ENCODE results near the gene MSN. TPM values are rescaled to one million over a fixed set of nuclear protein-coding genes. Genes with fewer than 3 reads are reported as not detected.
"Not testable (repeated sequence)": the region's sequence is repeated elsewhere in the genome, so short reads cannot be mapped to it uniquely, and the experiment has no call there.

Gene MSN
- total RNA-seq = 100 to 1,000 TPM; 166 to 412 (median 274) TPM

GRCh38 chrX:65667503-65668376, at the start of gene MSN:
MSN (plus strand) TSS chrX:65667654; CDS start chrX:65667842, 188 bp downstream.
- DNase-seq (ENCODE audit: low spot score) = no peak
- ATAC-seq (ENCODE audit: low FRiP score) = peak; percentile 72
- TF ChIP-seq, protein P1, sequence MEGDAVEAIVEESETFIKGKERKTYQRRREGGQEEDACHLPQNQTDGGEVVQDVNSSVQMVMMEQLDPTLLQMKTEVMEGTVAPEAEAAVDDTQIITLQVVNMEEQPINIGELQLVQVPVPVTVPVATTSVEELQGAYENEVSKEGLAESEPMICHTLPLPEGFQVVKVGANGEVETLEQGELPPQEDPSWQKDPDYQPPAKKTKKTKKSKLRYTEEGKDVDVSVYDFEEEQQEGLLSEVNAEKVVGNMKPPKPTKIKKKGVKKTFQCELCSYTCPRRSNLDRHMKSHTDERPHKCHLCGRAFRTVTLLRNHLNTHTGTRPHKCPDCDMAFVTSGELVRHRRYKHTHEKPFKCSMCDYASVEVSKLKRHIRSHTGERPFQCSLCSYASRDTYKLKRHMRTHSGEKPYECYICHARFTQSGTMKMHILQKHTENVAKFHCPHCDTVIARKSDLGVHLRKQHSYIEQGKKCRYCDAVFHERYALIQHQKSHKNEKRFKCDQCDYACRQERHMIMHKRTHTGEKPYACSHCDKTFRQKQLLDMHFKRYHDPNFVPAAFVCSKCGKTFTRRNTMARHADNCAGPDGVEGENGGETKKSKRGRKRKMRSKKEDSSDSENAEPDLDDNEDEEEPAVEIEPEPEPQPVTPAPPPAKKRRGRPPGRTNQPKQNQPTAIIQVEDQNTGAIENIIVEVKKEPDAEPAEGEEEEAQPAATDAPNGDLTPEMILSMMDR (IDR thresholded peaks at IDR 0.05) = no peak

DNA sequence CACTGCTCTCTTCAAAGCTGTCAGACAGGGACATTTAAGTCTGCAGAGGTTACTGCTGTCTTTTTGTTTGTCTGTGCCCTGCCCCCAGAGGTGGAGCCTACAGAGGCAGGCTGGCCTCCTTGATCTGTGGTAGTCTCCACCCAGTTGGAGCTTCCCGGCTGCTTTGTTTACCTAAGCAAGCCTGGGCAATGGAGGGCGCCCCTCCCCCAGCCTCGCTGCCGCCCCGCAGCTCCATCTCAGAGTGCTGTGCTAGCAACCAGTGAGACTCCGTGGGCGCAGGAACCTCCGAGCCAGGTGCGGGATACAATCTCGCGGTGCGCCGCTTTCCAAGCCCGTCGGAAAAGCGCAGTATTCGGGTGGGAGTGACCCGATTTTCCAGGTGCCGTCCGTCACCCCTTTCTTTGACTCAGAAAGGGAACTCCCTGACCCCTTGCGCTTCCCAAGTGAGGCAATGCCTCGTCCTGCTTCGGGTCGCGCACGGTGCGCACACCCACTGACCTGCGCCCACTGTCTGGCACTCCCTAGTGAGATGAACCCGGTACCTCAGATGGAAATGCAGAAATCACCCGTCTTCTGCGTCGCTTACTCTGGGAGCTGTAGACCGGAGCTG, 47.3 kb upstream of the MSN start:
- DNase-seq (ENCODE audit: low spot score); ATAC-seq (ENCODE audit: low FRiP score): not testable (repeated sequence)

- ATAC-seq (ENCODE audit: low FRiP score) = no peak
- no peak for DNase-seq (ENCODE audit: low spot score)
- TF ChIP-seq, protein P1 (IDR thresholded peaks at IDR 0.05) = no peak
Observed at GRCh38 chrX:65630771-65631170, 36.7 kb upstream of the MSN start.

DNA sequence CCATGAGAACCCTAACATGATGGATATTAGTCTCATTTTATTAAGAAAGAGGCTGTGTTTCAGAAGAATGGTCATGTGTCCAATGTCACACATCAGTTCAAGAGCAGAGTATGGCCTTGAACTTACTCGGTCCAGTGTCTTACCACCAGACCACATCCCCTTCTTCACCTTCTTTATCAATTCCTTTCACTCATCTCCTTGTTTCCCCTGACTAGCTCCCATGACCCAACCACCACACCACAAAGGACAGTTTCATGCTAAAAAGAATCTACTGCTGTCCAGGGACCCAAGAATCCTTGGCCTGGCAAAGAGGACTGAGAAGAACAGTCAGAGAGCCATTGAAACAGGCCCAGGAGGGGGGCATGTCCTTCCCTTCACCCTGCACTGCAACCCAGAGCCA, 33.6 kb upstream of the MSN start:
- DNase-seq (ENCODE audit: low spot score) = no peak
- TF ChIP-seq, protein P1 (IDR thresholded peaks at IDR 0.05) = no peak

DNA sequence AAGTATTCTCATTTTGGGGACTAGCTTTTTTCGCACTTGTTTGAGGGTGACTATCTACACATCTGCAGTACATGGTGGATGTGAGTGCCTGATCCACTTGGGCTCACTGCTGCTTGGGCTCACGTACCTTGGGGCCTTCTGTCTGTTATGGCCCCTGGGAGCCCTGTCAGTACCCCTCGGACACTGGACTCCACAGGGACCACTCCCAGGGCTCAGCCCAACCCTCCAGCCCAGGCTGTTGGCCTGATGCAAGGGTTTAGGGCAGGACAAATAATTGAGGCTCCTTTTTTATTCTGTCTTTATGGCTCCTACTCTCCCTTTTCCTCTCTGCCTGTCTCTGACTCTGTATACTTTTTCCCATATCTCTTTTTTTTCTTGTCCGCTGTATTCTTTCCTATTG, 32.7 kb upstream of the MSN start:
- TF ChIP-seq, protein P1 (IDR thresholded peaks at IDR 0.05) = no peak
- DNase-seq (ENCODE audit: low spot score) = no peak
- no peak for ATAC-seq (ENCODE audit: low FRiP score)

More for the DNA sequence above, 33.6 kb upstream of the MSN start:
- ATAC-seq (ENCODE audit: low FRiP score) = no peak

DNA sequence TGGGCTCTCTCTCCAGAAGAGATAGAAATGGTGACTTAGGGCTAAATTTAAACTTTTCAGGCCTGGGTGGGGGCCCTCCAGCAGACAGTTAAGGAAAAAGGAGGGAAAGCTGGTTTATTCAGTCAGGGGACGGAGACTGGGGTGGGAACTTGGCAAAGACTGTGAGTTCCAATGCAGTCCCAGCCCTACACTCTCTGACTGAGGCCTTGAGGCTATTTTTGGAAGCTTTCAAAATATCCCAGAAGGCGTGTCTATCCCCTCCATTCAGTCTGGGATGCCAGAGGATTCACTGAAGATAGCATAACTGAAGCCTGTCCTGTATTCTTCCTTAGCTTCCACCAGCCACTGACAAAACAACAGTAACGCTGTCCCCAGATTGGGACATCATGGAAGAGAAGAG, 32.1 kb upstream of the MSN start:
- DNase-seq (ENCODE audit: low spot score) (no peak), ATAC-seq (ENCODE audit: low FRiP score) (no peak)
- TF ChIP-seq, protein P1 (IDR thresholded peaks at IDR 0.05) = no peak

- TF ChIP-seq, protein P1 (IDR thresholded peaks at IDR 0.05) = no peak
- DNase-seq (ENCODE audit: low spot score) = no peak
- no peak for ATAC-seq (ENCODE audit: low FRiP score)
Observed at GRCh38 chrX:65635822-65636221, 31.6 kb upstream of the MSN start.

DNA sequence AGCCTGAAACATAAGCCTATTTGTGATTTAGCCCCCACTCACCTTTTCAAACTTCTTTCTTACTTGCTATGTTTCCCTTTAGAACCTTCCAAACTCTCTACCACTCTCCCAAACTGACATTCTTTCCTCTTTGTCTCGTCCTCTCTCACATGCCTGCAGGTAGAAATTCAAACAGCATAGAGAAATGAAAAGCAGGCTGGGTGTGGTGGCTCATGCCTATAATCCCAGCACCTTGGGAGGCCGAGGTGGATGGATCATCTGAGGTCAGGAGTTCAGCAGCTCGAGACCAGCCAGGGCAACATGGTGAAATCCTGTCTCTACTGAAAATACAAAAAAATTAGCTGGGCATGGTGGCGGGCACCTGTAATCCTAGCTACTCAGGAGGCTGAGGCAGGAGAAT, 31.2 kb upstream of the MSN start:
- DNase-seq (ENCODE audit: low spot score); ATAC-seq (ENCODE audit: low FRiP score): not testable (repeated sequence)

Measured in omental fat pad (tissue), 4 donors.